Measurements from ENCODE around the gene IFT43. TPM values are rescaled to one million over a fixed set of nuclear protein-coding genes. Genes with fewer than 3 reads are reported as not detected.

Gene IFT43
- total and polyA plus RNA-seq, 2 donors (not counting 1 experiment from before 2014, with no cell fraction given) = 35.2 to 54.9 TPM

DNA sequence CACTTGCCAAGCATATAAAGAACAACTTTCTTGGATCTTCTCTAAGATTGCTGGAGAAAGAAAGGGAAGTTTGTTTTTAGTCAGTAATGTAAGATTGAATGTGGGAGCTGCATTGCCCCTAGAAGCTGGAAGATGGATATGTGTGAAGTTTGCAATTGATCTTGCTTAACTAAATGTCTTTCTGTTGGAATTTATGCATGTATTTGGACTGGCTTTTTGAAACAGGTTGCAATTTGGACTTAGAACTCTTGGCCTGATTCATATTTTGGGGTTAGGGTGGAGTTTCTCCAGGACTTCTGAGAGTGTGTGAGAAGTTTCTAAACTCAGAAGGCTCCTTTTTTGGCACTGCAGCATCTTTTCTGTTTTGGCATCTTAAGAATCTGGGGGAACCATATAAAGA is 26.4 kb downstream of the IFT43 start:
- Histone ChIP-seq H3K9ac (ENCODE audit: insufficient read depth, low read length) (no peak overlapping the region), H3K4me2 (ENCODE audit: extremely low read depth, insufficient read depth, low read length) (peak overlapping the region; percentile 40), H3K9me3 (ENCODE audit: control insufficient read depth, insufficient read depth, low read depth, low read length) (no peaks in the 10 kb centered on the region), H3K27me3 (ENCODE audit: control insufficient read depth, insufficient read depth, low read length) (no peaks in the 10 kb centered on the region), H3K4me3 (replicated peaks in 1 of 4; ENCODE audit: control extremely low read depth in 1 of 4, insufficient read depth in 1 of 4, low read depth in 3 of 4, low read length in 4 of 4) (no peak overlapping the region), H4K20me1 (ENCODE audit: control insufficient read depth, extremely low read depth, insufficient read depth, low read length) (no peaks in the 10 kb centered on the region), H3K79me2 (ENCODE audit: control insufficient read depth, insufficient read depth, low read length) (no peaks in the 10 kb centered on the region), H2AFZ (ENCODE audit: low read length) (no peak overlapping the region), H3K27ac (ENCODE audit: insufficient read depth, low read length) (peak overlapping the region; percentile 60), H3K36me3 (ENCODE audit: control insufficient read depth, insufficient read depth, low read length) (peaks cover 3% of the 10 kb centered on the region), H3K4me1 (ENCODE audit: control insufficient read depth, extremely low read depth, insufficient read depth, low read length) (peaks cover 6% of the 10 kb centered on the region)
- no peak for TF ChIP-seq EZH2 (IDR thresholded peaks at IDR 0.05; ENCODE audit: low read length, missing control alignments)
- TF ChIP-seq, protein P1, sequence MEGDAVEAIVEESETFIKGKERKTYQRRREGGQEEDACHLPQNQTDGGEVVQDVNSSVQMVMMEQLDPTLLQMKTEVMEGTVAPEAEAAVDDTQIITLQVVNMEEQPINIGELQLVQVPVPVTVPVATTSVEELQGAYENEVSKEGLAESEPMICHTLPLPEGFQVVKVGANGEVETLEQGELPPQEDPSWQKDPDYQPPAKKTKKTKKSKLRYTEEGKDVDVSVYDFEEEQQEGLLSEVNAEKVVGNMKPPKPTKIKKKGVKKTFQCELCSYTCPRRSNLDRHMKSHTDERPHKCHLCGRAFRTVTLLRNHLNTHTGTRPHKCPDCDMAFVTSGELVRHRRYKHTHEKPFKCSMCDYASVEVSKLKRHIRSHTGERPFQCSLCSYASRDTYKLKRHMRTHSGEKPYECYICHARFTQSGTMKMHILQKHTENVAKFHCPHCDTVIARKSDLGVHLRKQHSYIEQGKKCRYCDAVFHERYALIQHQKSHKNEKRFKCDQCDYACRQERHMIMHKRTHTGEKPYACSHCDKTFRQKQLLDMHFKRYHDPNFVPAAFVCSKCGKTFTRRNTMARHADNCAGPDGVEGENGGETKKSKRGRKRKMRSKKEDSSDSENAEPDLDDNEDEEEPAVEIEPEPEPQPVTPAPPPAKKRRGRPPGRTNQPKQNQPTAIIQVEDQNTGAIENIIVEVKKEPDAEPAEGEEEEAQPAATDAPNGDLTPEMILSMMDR (conservative IDR thresholded peaks at IDR 0.05 in 1 of 2, IDR thresholded peaks at IDR 0.05 in 1 of 2; ENCODE audit: low read depth in 1 of 2, low read length in 2 of 2) = no peak
- no peak for DNase-seq (ENCODE audit: low read depth in 2 of 2)

DNA sequence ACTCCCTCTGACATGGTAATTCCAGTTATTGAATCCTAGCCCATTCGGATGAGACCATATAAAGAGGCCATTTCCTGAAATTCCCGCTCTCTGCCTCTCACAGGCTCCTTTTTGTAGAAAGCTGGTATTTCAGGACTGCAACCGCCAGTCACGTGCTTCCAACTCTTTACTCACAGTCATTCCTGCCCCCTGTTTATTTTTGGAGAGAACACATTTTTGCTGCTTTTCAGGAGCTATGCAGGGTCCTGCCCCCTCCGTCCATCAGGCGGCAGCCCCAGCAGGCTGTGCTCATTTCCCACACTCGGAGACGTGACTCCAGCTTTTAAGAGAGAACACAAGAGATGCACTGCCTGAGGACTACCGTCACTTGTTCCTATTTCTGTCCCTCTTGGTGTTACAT is 26.8 kb downstream of the IFT43 start:
- Histone ChIP-seq H3K9me3 (ENCODE audit: control insufficient read depth, insufficient read depth, low read depth, low read length) (no peaks in the 10 kb centered on the region), H3K27me3 (ENCODE audit: control insufficient read depth, insufficient read depth, low read length) (no peaks in the 10 kb centered on the region), H3K4me3 (replicated peaks in 1 of 4; ENCODE audit: control extremely low read depth in 1 of 4, insufficient read depth in 1 of 4, low read depth in 3 of 4, low read length in 4 of 4) (no peak overlapping the region), H3K9ac (ENCODE audit: insufficient read depth, low read length) (peak overlapping the region; percentile 20), H3K36me3 (ENCODE audit: control insufficient read depth, insufficient read depth, low read length) (peaks cover 3% of the 10 kb centered on the region), H4K20me1 (ENCODE audit: control insufficient read depth, extremely low read depth, insufficient read depth, low read length) (no peaks in the 10 kb centered on the region), H3K27ac (ENCODE audit: insufficient read depth, low read length) (peak overlapping the region; percentile 60), H3K79me2 (ENCODE audit: control insufficient read depth, insufficient read depth, low read length) (no peaks in the 10 kb centered on the region), H3K4me2 (ENCODE audit: extremely low read depth, insufficient read depth, low read length) (peak overlapping the region; percentile 40), H2AFZ (ENCODE audit: low read length) (no peak overlapping the region), H3K4me1 (ENCODE audit: control insufficient read depth, extremely low read depth, insufficient read depth, low read length) (peaks cover 6% of the 10 kb centered on the region)
- peak; percentile 32 to 84 for DNase-seq (ENCODE audit: low read depth in 2 of 2)
- TF ChIP-seq, protein P1 (conservative IDR thresholded peaks at IDR 0.05 in 1 of 2, IDR thresholded peaks at IDR 0.05 in 1 of 2; ENCODE audit: low read depth in 1 of 2, low read length in 2 of 2) = peak; percentile 19 to 26
- TF ChIP-seq EZH2 (IDR thresholded peaks at IDR 0.05; ENCODE audit: low read length, missing control alignments) = no peak

DNA sequence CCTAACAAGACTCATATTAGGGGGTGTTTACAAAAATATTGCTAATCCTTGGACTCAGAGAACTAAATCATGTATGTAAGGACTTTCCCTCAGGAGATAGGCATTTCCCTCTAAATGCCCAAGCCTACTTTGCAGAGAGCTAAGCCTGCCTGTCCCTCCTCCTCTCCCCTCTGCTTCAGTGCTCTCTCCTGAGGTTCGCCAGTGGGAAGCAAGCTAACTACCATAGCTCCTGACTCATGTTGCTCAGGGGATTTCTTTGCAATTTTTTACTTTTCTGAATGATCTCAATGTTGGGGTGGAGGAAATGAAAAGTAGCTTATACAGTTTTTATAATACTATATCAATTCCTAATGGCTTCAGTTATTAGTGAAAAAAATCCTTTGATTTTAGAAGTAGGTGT is 29.6 kb downstream of the IFT43 start:
- Histone ChIP-seq H3K4me3 (replicated peaks in 1 of 4; ENCODE audit: control extremely low read depth in 1 of 4, insufficient read depth in 1 of 4, low read depth in 3 of 4, low read length in 4 of 4) (no peak overlapping the region), H3K4me1 (ENCODE audit: control insufficient read depth, extremely low read depth, insufficient read depth, low read length) (peaks cover 6% of the 10 kb centered on the region), H3K4me2 (ENCODE audit: extremely low read depth, insufficient read depth, low read length) (no peak overlapping the region), H3K27me3 (ENCODE audit: control insufficient read depth, insufficient read depth, low read length) (no peaks in the 10 kb centered on the region), H3K27ac (ENCODE audit: insufficient read depth, low read length) (no peak overlapping the region), H3K79me2 (ENCODE audit: control insufficient read depth, insufficient read depth, low read length) (no peaks in the 10 kb centered on the region), H2AFZ (ENCODE audit: low read length) (no peak overlapping the region), H3K36me3 (ENCODE audit: control insufficient read depth, insufficient read depth, low read length) (peaks cover 3% of the 10 kb centered on the region), H3K9me3 (ENCODE audit: control insufficient read depth, insufficient read depth, low read depth, low read length) (no peaks in the 10 kb centered on the region), H4K20me1 (ENCODE audit: control insufficient read depth, extremely low read depth, insufficient read depth, low read length) (no peaks in the 10 kb centered on the region), H3K9ac (ENCODE audit: insufficient read depth, low read length) (no peak overlapping the region)
- peak in 1 of 2 donors; percentile 18 for DNase-seq (ENCODE audit: low read depth in 2 of 2)
- TF ChIP-seq, protein P1 (conservative IDR thresholded peaks at IDR 0.05 in 1 of 2, IDR thresholded peaks at IDR 0.05 in 1 of 2; ENCODE audit: low read depth in 1 of 2, low read length in 2 of 2) = no peak
- TF ChIP-seq EZH2 (IDR thresholded peaks at IDR 0.05; ENCODE audit: low read length, missing control alignments) = no peak

All from fibroblast of lung (primary cell).